Psoas muscle (tissue), 8 donors: ENCODE measurements around the gene GDNF. TPM values are rescaled to one million over a fixed set of nuclear protein-coding genes. Genes with fewer than 3 reads are reported as not detected.

Source experiments
- ATAC-seq, 4 donors: fragments of 200-7000 bp; cut with Tn5 transposase; one replicate each; pipeline ENCODE4 v1.9.1; 2020; ENCODE audit warnings: moderate library complexity in 3 of 4, mild to moderate bottlenecking in 2 of 4
- DNase-seq, 2 donors: peaks; one replicate each; pipeline ENCODE4 v3.0.0-alpha.2; 2020
- H3K27ac ChIP-seq: fragments of 200-600 bp; one replicate; pipeline ENCODE4 v1.8.0; 2022
- H3K27me3 ChIP-seq, 3 donors: fragments of 200-600 bp in 1 of 3; one replicate each; pipeline versions ENCODE4 v1.6.1 to v1.8.0; 2013 to 2022; ENCODE audit warnings: low read length in 2 of 3, mild to moderate bottlenecking in 2 of 3, moderate library complexity in 1 of 3; ENCODE audit not compliant: insufficient read depth in 3 of 3
- H3K36me3 ChIP-seq, 2 donors: fragments of 200-600 bp in 1 of 2; one replicate each; pipeline versions ENCODE4 v1.6.1 to v1.8.0; 2013 to 2022; ENCODE audit warnings: low read depth in 1 of 2, mild to moderate bottlenecking in 1 of 2, moderate library complexity in 1 of 2; ENCODE audit not compliant: insufficient read depth in 1 of 2
- H3K4me1 ChIP-seq: fragments of 200-600 bp; one replicate; pipeline ENCODE4 v1.8.0; 2022
- H3K4me3 ChIP-seq: fragments of 200-600 bp; one replicate; pipeline ENCODE4 v1.8.0; 2022; ENCODE audit warnings: mild to moderate bottlenecking
- H3K9me3 ChIP-seq: fragments of 200-600 bp; one replicate; pipeline ENCODE4 v1.8.0; 2022
- WGBS, 3 donors: extraction: QIAGEN DNeasy Blood & Tissue Kit; methylation state at CpG; one replicate each; pipeline versions ENCODE4 v1.1.6 to v1.1.7; 2013; 5-methylcytosine and 5-hydroxymethylcytosine counted together
- intact Hi-C, 2 donors: fragments of 100-400 bp; cut with DNase I; formaldehyde crosslinking; loops; one replicate each; pipeline versions ENCODE4 v1.11.0 to v1.14.2; 2022
- polyA plus RNA-seq, 3 donors: library from polyadenylated mRNA; stranded (reverse); fragments of 200-250 nt; gene quantifications; one replicate each; pipeline ENCODE4 v1.2.3, GENCODE V29; 2013
- total RNA-seq, 4 donors: library from RNA; stranded (reverse); fragmentation: NEBNext Ultra II Directional in 2 of 4; extraction: Animal tissue kit (Norgen Biotek cat#: 25700) in 2 of 4; gene quantifications; one replicate each; pipeline versions ENCODE4 v1.2.1 to v1.2.4, GENCODE V29; 2021 to 2023
- TF ChIP-seq, protein P1 (sequence below): fragments of 200-600 bp; IDR thresholded peaks from one replicate; pipeline ENCODE4 v1.8.0; 2022; ENCODE audit warnings: antibody characterized with exemption
- donor health status: healthy with polysubstance abuse.
- donor health status: DM: no; HTN: no; CAD: no; lungs with moderate emphysema.
- donor health status: Bipolar disorder and iron deficiency.
- donor health status: healthy.
- donor health status: DM: yes; HTN: yes; CAD: no.
- donor health status: DM: no; HTN: no; CAD: no.
- donor health status: DM: no; HTN: no; CAD: no.
- donor health status: DM: yes; HTN: yes; CAD: no.

The GDNF gene
- total and polyA plus RNA-seq, 7 donors, result 0.43 to 155 (median 14.5) TPM

DNA sequence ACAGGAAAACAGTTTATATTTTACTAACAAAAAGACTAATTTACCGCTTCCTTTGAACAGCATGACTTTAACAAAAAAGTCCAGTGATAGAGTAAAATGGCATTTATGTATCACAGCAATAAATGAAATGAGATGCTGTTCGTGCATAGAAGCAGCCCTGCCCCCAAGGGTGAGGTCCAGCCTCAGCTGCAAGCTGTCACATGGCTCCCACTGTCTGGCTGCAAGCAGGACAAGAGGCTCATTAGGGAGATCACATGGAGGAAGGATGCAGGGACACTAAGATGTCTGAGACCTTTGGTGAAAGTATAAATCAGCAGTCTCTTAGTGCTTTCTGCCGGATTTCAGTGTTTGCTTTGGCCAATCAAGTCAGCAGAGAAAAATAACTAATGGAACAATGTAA lies 23.0 kb downstream of the GDNF start:
- Histone ChIP-seq H3K4me1 (no peaks in the 10 kb centered on the region), H3K4me3 (no peak overlapping the region), H3K36me3 (peaks cover 0 to 83% of the 10 kb centered on the region in 2 donors), H3K9me3 (no peaks in the 10 kb centered on the region), H3K27me3 (no peaks in the 10 kb centered on the region), H3K27ac (peak overlapping the region; percentile 38)
- ATAC-seq (no peak), DNase-seq (no peak)
- WGBS, 3 donors, result 51 to 61% (median 53%) methylated on average over 3 of the region's 3 CpGs
- TF ChIP-seq, protein P1, sequence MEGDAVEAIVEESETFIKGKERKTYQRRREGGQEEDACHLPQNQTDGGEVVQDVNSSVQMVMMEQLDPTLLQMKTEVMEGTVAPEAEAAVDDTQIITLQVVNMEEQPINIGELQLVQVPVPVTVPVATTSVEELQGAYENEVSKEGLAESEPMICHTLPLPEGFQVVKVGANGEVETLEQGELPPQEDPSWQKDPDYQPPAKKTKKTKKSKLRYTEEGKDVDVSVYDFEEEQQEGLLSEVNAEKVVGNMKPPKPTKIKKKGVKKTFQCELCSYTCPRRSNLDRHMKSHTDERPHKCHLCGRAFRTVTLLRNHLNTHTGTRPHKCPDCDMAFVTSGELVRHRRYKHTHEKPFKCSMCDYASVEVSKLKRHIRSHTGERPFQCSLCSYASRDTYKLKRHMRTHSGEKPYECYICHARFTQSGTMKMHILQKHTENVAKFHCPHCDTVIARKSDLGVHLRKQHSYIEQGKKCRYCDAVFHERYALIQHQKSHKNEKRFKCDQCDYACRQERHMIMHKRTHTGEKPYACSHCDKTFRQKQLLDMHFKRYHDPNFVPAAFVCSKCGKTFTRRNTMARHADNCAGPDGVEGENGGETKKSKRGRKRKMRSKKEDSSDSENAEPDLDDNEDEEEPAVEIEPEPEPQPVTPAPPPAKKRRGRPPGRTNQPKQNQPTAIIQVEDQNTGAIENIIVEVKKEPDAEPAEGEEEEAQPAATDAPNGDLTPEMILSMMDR, result no peak
- intact Hi-C loops, result no loop called here

DNA sequence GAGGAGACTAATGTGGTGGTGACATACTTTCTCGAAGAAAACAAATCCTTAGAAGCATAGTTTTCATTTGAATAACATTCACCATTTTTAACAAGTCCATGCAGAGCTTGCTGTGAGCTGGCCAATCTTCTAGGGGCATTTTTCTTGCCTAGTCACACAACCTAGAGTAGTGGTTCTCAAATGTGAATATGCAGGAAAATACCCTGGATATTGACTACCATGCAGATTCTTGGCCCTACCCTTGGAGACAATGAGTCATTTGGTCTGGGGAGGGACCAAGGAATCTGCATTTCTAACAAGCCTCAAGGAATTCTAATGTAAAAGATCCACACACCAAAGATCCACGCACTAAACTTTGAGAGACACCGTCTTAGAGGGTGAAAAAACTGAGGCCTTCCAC lies 23.5 kb downstream of the GDNF start:
- ATAC-seq (no peak), DNase-seq (no peak)
- WGBS, 3 donors, result 79 to 85% (median 83%) methylated on average over 3 of the region's 3 CpGs
- no peak overlapping the region for H3K4me3 ChIP-seq
- H3K27ac ChIP-seq, result peak overlapping the region; percentile 38
- H3K27me3 ChIP-seq, result no peaks in the 10 kb centered on the region
- intact Hi-C loops, result no loop called here
- no peaks in the 10 kb centered on the region for H3K4me1 ChIP-seq
- TF ChIP-seq, protein P1, result no peak
- H3K36me3 ChIP-seq, result peaks cover 0 to 77% of the 10 kb centered on the region in 2 donors
- no peaks in the 10 kb centered on the region for H3K9me3 ChIP-seq

GRCh38 chr5:37815913-37816312 lies 23.9 kb downstream of the GDNF start:
- Histone ChIP-seq H3K36me3 (peaks cover 0 to 73% of the 10 kb centered on the region in 2 donors), H3K9me3 (no peaks in the 10 kb centered on the region), H3K4me3 (no peak overlapping the region), H3K27ac (peak overlapping the region; percentile 38), H3K27me3 (no peaks in the 10 kb centered on the region), H3K4me1 (no peaks in the 10 kb centered on the region)
- TF ChIP-seq, protein P1, result no peak
- ATAC-seq (no peak), DNase-seq (no peak)
- intact Hi-C loops, result no loop called here
- 60 to 71% (median 66%) methylated on average over 7 of the region's 7 CpGs for WGBS, 3 donors

- no peak for ATAC-seq
- H3K27me3 ChIP-seq, result no peaks in the 10 kb centered on the region
- H3K4me1 ChIP-seq, result no peaks in the 10 kb centered on the region
- 64 to 74% (median 71%) methylated on average over 11 of the region's 11 CpGs for WGBS, 3 donors
- intact Hi-C loops, result loop anchor here in 1 of 2 donors (5.0 kb wide), 1 partner anchor 77 kb away; no protein-coding TSS in a partner anchor
- TF ChIP-seq, protein P1, result no peak
- DNase-seq, result no peak
- no peaks in the 10 kb centered on the region for H3K9me3 ChIP-seq
- H3K4me3 ChIP-seq, result no peak overlapping the region
- peak overlapping the region; percentile 84 for H3K27ac ChIP-seq
- peaks cover 0 to 61% of the 10 kb centered on the region in 2 donors for H3K36me3 ChIP-seq
Observed at GRCh38 chr5:37814699-37815098, 25.1 kb downstream of the GDNF start.

DNA sequence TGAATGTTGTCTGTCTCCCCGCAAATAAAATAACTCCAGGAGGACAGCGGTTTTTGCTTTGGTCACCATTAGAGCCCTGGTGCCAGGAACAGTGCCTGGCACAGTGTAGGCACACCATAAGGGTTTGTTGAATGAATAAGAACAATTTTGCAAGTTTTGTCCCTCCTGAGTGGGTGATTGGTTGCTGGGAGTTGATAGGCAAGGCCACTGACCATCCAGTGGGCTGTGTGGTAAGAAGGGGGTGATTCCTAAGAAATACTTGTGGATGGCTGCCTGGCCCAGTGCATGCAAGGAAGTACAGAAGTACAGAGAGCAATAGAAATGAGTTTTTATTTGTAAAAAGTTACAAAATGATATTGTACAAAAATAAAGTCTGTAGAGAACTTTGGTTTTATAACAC lies 27.5 kb downstream of the GDNF start:
- intact Hi-C loops, result loop anchor here in 1 of 2 donors (2.0 to 5.0 kb wide), 2 partner anchors 75 to 90 kb away; no protein-coding TSS in a partner anchor
- 72 to 97% (median 81%) methylated on average over 2 of the region's 2 CpGs for WGBS, 3 donors
- ATAC-seq (peak; percentile 21 to 68 (median 52)), DNase-seq (no peak)
- Histone ChIP-seq H3K9me3 (no peaks in the 10 kb centered on the region), H3K4me3 (no peak overlapping the region), H3K4me1 (no peaks in the 10 kb centered on the region), H3K36me3 (peaks cover 0 to 38% of the 10 kb centered on the region in 2 donors), H3K27me3 (no peaks in the 10 kb centered on the region), H3K27ac (peak overlapping the region; percentile 84)
- TF ChIP-seq, protein P1, result no peak
